Measurements from ENCODE around the gene ARMH3.

- TF ChIP-seq CTCF (conservative IDR thresholded peaks at IDR 0.05 in 1 of 2, IDR thresholded peaks at IDR 0.05 in 1 of 2; ENCODE audit: extremely low read depth in 1 of 2, insufficient read depth in 1 of 2, low read depth in 1 of 2, low read length in 2 of 2) (no peak), EZH2 (IDR thresholded peaks at IDR 0.05; ENCODE audit: borderline replicate concordance, low read length) (no peak)
These were observed 150.7 kb downstream of the ARMH3 start for GRCh38 chr10:101905251-101905650.

All from mammary epithelial cell (primary cell).